Lung (tissue), 12 donors: Measurements from ENCODE around the gene TTLL5. TPM values are rescaled to one million over a fixed set of nuclear protein-coding genes. Genes with fewer than 3 reads are reported as not detected.
"Not testable (repeated sequence)": the region's sequence is repeated elsewhere in the genome, so short reads cannot be mapped to it uniquely, and the experiment has no call there.

Source experiments
- ATAC-seq: fragments of 200-7000 bp; cut with Tn5 transposase; one replicate; pipeline ENCODE4 v1.9.1; 2020; ENCODE audit warnings: moderate number of reproducible peaks; ENCODE audit not compliant: insufficient read depth, low FRiP score
- DNase-seq, 3 donors: peaks; one replicate each; pipeline ENCODE4 v3.0.0-alpha.2; 2013 to 2017
- H3K27ac ChIP-seq, 2 donors: one replicate each; pipeline ENCODE4 v1.5.1; 2013; ENCODE audit warnings: mild to moderate bottlenecking in 2 of 2, moderate library complexity in 2 of 2, control low read depth in 1 of 2, inconsistent platforms in 1 of 2, low read depth in 1 of 2, low read length in 1 of 2
- H3K27me3 ChIP-seq, 3 donors: one replicate each; pipeline ENCODE4 v1.5.1; 2013; ENCODE audit warnings: low read length in 2 of 3; ENCODE audit not compliant: control insufficient read depth in 3 of 3, insufficient read depth in 3 of 3
- H3K36me3 ChIP-seq, 4 donors: one replicate each; pipeline ENCODE4 v1.5.1; 2013; ENCODE audit warnings: low read length in 4 of 4, mild to moderate bottlenecking in 1 of 4, moderate library complexity in 1 of 4; ENCODE audit not compliant: control insufficient read depth in 4 of 4, insufficient read depth in 4 of 4
- H3K4me1 ChIP-seq, 5 donors: one replicate each; pipeline ENCODE4 v1.5.1; 2013; ENCODE audit warnings: low read length in 5 of 5, mild to moderate bottlenecking in 2 of 5, moderate library complexity in 1 of 5; ENCODE audit not compliant: control insufficient read depth in 5 of 5, insufficient read depth in 5 of 5
- H3K4me3 ChIP-seq: one replicate; pipeline ENCODE4 v1.5.1; 2013; ENCODE audit warnings: mild to moderate bottlenecking, control low read depth, moderate library complexity
- H3K9ac ChIP-seq, 2 donors: one replicate each; pipeline ENCODE4 v1.5.1; 2013; ENCODE audit warnings: low read length in 2 of 2, control low read depth in 1 of 2; ENCODE audit not compliant: insufficient read depth in 1 of 2
- H3K9me3 ChIP-seq, 4 donors: one replicate each; pipeline ENCODE4 v1.5.1; 2013; ENCODE audit warnings: low read length in 3 of 4, mild to moderate bottlenecking in 1 of 4, moderate library complexity in 1 of 4; ENCODE audit not compliant: control insufficient read depth in 4 of 4, insufficient read depth in 3 of 4
- CTCF ChIP-seq: IDR thresholded peaks from 2 replicates; pipeline ENCODE4 v1.5.1; 2012; ENCODE audit warnings: mild to moderate bottlenecking; ENCODE audit errors: control extremely low read depth, extremely low read depth
- WGBS, 2 donors: extraction: QIAGEN DNeasy Blood & Tissue Kit; methylation state at CpG; one replicate each; pipeline ENCODE4 v1.1.7; 2013; 5-methylcytosine and 5-hydroxymethylcytosine counted together
- polyA plus RNA-seq, 2 donors: library from polyadenylated mRNA; stranded (reverse); fragments of 200-250 nt; gene quantifications; one replicate each; pipeline ENCODE4 v1.2.1, GENCODE V29; 2013
- total RNA-seq, 2 donors: library from RNA; depleted of rRNA in 1 of 2; stranded (reverse); fragments of >200 nt in 1 of 2; gene quantifications; one replicate each; pipeline ENCODE4 v1.2.1, GENCODE V29; 2014 to 2021
- donor health status: control.
- donor health status: control.
- donor health status: Bipolar disorder and iron deficiency.
- donor health status: healthy.
- donor health status: DM: yes; HTN: yes; CAD: no.

TTLL5 gene
- total and polyA plus RNA-seq, 4 donors, result 10.3 to 58.6 (median 28.8) TPM

GRCh38 chr14:75685910-75686309, 24.9 kb downstream of the TTLL5 start:
- Histone ChIP-seq H3K9me3 (no peaks in the 10 kb centered on the region), H3K36me3 (peaks cover 10 to 20% (median 19%) of the 10 kb centered on the region in 4 donors), H3K27ac (no peak overlapping the region), H3K9ac (no peak overlapping the region), H3K4me3 (no peak overlapping the region), H3K4me1 (no peaks in the 10 kb centered on the region), H3K27me3 (no peaks in the 10 kb centered on the region)
- DNase-seq (peak in 1 of 3 donors; percentile 41), ATAC-seq (no peak)
- 79 to 88% methylated on average over 2 of the region's 2 CpGs for WGBS, 2 donors
- no peak for TF ChIP-seq CTCF

DNA sequence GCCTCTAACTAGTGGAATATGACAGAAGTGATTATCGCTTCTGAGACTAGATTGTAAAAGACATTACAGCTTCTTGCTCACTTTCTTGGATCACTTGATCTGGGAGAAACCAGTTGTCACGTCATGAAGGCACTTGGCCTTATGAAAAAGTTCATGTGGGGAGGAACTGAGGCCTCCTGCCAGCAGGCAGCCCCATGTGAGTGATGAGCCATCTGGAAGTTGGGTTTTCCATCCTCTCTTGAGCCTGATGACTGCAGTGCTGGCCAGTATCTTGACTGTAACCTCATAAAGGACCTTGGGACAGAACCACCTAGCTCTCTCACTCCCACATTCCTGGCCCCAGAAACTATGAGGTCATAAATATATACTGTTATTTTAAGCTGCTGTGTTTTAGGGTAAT, 28.0 kb downstream of the TTLL5 start:
- ATAC-seq (no peak), DNase-seq (no peak)
- no peak overlapping the region for H3K27ac ChIP-seq
- H3K27me3 ChIP-seq, result no peaks in the 10 kb centered on the region
- TF ChIP-seq CTCF, result no peak
- WGBS, 2 donors, result 86 to 95% methylated on average over 2 of the region's 2 CpGs
- peaks cover 12 to 22% (median 18%) of the 10 kb centered on the region in 4 donors for H3K36me3 ChIP-seq
- H3K4me1 ChIP-seq, result no peaks in the 10 kb centered on the region
- no peak overlapping the region for H3K4me3 ChIP-seq
- no peak overlapping the region for H3K9ac ChIP-seq
- H3K9me3 ChIP-seq, result no peaks in the 10 kb centered on the region

DNA sequence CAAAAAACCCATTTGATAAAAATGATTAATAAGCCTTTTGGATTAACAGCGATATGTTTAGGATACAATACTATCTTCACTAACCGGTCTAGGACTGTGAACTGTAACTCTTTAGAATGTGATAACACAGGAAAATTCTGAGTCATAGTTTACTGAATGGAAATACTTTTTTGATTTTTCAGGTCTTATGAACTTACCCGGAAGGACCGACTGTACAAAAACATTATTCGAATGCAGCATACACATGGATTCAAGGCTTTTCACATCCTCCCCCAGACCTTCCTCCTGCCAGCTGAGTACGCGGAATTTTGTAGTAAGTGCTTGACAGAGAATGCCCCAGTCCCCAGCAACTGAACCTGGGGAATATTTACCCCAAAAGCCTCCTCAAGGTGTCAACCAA, 29.0 kb downstream of the TTLL5 start:
- Histone ChIP-seq H3K9me3 (no peaks in the 10 kb centered on the region), H3K4me1 (no peaks in the 10 kb centered on the region), H3K4me3 (no peak overlapping the region), H3K27ac (no peak overlapping the region), H3K36me3 (peaks cover 12 to 29% (median 19%) of the 10 kb centered on the region in 4 donors), H3K9ac (no peak overlapping the region), H3K27me3 (no peaks in the 10 kb centered on the region)
- DNase-seq (no peak), ATAC-seq (no peak)
- TF ChIP-seq CTCF, result no peak
- 89 to 94% methylated on average over 7 of the region's 7 CpGs for WGBS, 2 donors

- H3K9me3 ChIP-seq, H3K4me3 ChIP-seq, H3K27ac ChIP-seq, H3K27me3 ChIP-seq, H3K9ac ChIP-seq, ATAC-seq, H3K4me1 ChIP-seq, DNase-seq: not testable (repeated sequence)
- WGBS, 2 donors, result 95 to 96% methylated on average over 6 of the region's 6 CpGs
- peaks cover 12 to 38% (median 24%) of the 10 kb centered on the region in 4 donors for H3K36me3 ChIP-seq
These were observed 34.0 kb downstream of the TTLL5 start for GRCh38 chr14:75695025-75695424.
